ENCODE results near the gene FAM171A1.

Gene FAM171A1

DNA sequence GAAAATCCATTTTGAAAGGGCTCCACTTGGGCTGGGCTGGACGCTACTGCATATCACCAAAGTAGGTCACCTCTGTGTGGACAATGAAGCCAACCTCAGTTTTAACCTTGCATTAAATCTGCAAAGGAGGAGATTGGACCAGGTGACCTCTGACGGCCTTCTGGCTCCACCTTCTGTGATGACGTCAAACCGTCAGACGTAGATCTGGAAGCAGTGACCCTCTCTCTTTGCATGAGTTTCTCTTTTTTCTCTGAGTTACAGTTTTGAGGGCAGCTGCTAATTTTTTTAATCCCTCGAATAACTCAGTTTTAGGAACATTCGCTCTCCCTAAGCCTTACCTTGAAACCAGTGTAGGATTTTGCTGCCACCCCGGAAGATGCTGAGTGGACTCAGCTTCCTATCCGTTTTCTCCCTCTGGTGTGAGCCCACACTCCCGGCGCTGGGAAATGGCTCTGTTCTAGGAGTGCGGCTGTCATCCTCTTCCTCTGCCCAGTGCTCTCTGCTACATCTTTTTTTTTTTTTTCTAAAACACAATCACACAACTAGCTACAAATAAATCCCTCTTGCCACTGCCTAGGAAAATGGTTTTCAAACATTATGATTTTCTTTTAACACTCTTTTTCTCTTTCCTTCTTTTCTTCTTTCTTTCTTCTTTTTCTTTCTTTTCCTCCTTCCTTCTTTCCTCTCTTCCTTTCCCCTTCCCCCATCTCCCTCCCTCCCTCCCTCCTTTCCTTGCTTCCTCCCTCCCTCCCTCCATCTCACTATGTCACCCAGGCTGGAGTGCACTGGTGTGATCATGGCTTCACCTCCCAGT is 174.9 kb downstream of the FAM171A1 start:
- H3K79me2 ChIP-seq (ENCODE audit: low read length) = no peaks in the 10 kb centered on the region
- H3K27me3 ChIP-seq (replicated peaks; ENCODE audit: insufficient read depth, low read length) = no peaks in the 10 kb centered on the region
- H3K4me3 ChIP-seq (ENCODE audit: low read length) = no peak overlapping the region
- no peak overlapping the region for H3K27ac ChIP-seq (ENCODE audit: low read length)
- no peaks in the 10 kb centered on the region for H3F3A ChIP-seq (ENCODE audit: insufficient read depth, low read length)
- no peak overlapping the region for H3K9ac ChIP-seq (ENCODE audit: low read length)
- no peaks in the 10 kb centered on the region for H3K4me1 ChIP-seq (ENCODE audit: low read length)
- H3K9me3 ChIP-seq (replicated peaks; ENCODE audit: insufficient read depth, low read length) = no peaks in the 10 kb centered on the region
- TF ChIP-seq EZH2phosphoT487 (IDR thresholded peaks at IDR 0.05; ENCODE audit: low read length) (no peak), EZH2 (optimal IDR thresholded peaks at IDR 0.05; ENCODE audit: low read depth, low read length) (no peak)
- TF ChIP-seq, protein P1, sequence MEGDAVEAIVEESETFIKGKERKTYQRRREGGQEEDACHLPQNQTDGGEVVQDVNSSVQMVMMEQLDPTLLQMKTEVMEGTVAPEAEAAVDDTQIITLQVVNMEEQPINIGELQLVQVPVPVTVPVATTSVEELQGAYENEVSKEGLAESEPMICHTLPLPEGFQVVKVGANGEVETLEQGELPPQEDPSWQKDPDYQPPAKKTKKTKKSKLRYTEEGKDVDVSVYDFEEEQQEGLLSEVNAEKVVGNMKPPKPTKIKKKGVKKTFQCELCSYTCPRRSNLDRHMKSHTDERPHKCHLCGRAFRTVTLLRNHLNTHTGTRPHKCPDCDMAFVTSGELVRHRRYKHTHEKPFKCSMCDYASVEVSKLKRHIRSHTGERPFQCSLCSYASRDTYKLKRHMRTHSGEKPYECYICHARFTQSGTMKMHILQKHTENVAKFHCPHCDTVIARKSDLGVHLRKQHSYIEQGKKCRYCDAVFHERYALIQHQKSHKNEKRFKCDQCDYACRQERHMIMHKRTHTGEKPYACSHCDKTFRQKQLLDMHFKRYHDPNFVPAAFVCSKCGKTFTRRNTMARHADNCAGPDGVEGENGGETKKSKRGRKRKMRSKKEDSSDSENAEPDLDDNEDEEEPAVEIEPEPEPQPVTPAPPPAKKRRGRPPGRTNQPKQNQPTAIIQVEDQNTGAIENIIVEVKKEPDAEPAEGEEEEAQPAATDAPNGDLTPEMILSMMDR (IDR thresholded peaks at IDR 0.05; ENCODE audit: low read length) = no peak
- H4K20me1 ChIP-seq (ENCODE audit: insufficient read depth, low read length) = no peaks in the 10 kb centered on the region
- no peaks in the 10 kb centered on the region for H3K36me3 ChIP-seq (replicated peaks; ENCODE audit: insufficient read depth, low read length)
- H2AFZ ChIP-seq (ENCODE audit: low read length) = no peak overlapping the region
- H3K4me2 ChIP-seq (ENCODE audit: low read depth, low read length) = no peak overlapping the region
- no peaks in the 10 kb centered on the region for H3K9me2 ChIP-seq (replicated peaks; ENCODE audit: insufficient read depth, low read length)
- DNase-seq = no peak

DNA sequence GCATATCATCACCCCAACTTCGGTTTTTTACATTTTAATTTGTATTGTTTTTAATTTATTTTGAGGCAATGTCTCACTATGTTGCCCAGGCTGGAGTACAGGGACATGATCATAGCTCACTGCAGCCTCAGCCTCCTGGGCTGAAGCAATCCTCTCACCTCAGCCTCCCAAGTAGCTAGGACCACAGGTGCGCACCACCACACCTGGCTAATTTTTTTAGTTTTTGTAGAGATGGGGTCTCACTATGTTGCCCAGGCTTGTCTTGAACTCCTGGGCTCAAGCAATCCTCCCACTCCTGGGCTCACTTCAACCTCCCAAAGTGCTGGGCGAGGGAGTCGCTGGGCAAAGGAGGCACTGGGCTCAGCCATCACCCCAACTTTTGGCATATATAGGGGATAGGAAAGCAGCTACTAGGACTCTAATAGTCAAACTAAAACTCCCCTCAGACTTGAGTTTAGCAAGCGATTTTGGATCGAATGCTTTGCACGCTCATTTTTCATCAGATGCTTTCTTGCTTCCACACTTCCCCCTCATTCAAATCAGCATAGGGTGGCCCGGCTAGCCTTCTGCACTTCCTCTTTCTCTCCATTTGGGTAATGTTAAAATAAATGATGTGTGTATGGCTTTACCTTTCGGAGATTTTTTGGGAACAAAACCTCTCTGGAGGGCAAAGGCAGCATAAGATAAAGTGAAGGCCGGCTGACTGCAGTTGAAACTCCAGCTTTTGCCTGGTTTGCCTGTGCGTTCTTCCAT is 181.8 kb downstream of the FAM171A1 start:
- TF ChIP-seq EZH2 (optimal IDR thresholded peaks at IDR 0.05; ENCODE audit: low read depth, low read length) = no peak
- TF ChIP-seq, protein P1 (IDR thresholded peaks at IDR 0.05; ENCODE audit: low read length) = no peak
- TF ChIP-seq EZH2phosphoT487 (IDR thresholded peaks at IDR 0.05; ENCODE audit: low read length) = no peak
- DNase-seq = no peak
- Histone ChIP-seq H4K20me1 (ENCODE audit: insufficient read depth, low read length) (no peaks in the 10 kb centered on the region), H3F3A (ENCODE audit: insufficient read depth, low read length) (no peaks in the 10 kb centered on the region), H3K9me3 (replicated peaks; ENCODE audit: insufficient read depth, low read length) (no peaks in the 10 kb centered on the region), H2AFZ (ENCODE audit: low read length) (no peak overlapping the region), H3K9me2 (replicated peaks; ENCODE audit: insufficient read depth, low read length) (no peaks in the 10 kb centered on the region), H3K4me1 (ENCODE audit: low read length) (no peaks in the 10 kb centered on the region), H3K4me3 (ENCODE audit: low read length) (no peak overlapping the region), H3K27me3 (replicated peaks; ENCODE audit: insufficient read depth, low read length) (no peaks in the 10 kb centered on the region), H3K79me2 (ENCODE audit: low read length) (no peaks in the 10 kb centered on the region), H3K9ac (ENCODE audit: low read length) (no peak overlapping the region), H3K4me2 (ENCODE audit: low read depth, low read length) (no peak overlapping the region), H3K27ac (ENCODE audit: low read length) (no peak overlapping the region), H3K36me3 (replicated peaks; ENCODE audit: insufficient read depth, low read length) (no peaks in the 10 kb centered on the region)

DNA sequence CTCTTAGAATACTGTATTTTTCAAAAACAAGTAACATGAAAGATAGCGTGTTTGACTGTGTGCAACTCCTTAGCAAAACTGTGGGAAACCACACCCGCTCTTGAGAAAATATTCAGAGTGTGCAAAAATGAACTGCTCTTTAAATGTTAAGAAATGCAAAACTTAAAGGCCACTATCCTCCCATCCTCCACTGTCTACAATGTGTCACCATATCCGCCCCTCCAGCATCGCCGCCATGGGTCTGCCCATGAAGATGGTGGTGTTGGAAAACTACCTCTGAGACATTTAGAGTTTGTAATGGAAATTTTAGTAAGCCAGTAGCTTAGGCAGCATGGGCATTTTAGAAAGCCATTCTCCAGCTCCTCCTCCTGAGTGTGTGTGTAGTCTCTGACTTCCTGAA is 182.5 kb downstream of the FAM171A1 start:
- Histone ChIP-seq H3K9ac (ENCODE audit: low read length) (no peak overlapping the region), H3K79me2 (ENCODE audit: low read length) (no peaks in the 10 kb centered on the region), H3K4me3 (ENCODE audit: low read length) (no peak overlapping the region), H3K9me2 (replicated peaks; ENCODE audit: insufficient read depth, low read length) (no peaks in the 10 kb centered on the region), H3F3A (ENCODE audit: insufficient read depth, low read length) (no peaks in the 10 kb centered on the region), H3K4me2 (ENCODE audit: low read depth, low read length) (no peak overlapping the region), H4K20me1 (ENCODE audit: insufficient read depth, low read length) (no peaks in the 10 kb centered on the region), H3K36me3 (replicated peaks; ENCODE audit: insufficient read depth, low read length) (no peaks in the 10 kb centered on the region), H3K27ac (ENCODE audit: low read length) (no peak overlapping the region), H2AFZ (ENCODE audit: low read length) (no peak overlapping the region), H3K4me1 (ENCODE audit: low read length) (no peaks in the 10 kb centered on the region), H3K9me3 (replicated peaks; ENCODE audit: insufficient read depth, low read length) (no peaks in the 10 kb centered on the region), H3K27me3 (replicated peaks; ENCODE audit: insufficient read depth, low read length) (no peaks in the 10 kb centered on the region)
- no peak for DNase-seq
- no peak for TF ChIP-seq EZH2phosphoT487 (IDR thresholded peaks at IDR 0.05; ENCODE audit: low read length)
- TF ChIP-seq, protein P1 (IDR thresholded peaks at IDR 0.05; ENCODE audit: low read length) = no peak
- TF ChIP-seq EZH2 (optimal IDR thresholded peaks at IDR 0.05; ENCODE audit: low read depth, low read length) = no peak
